ENCODE results near the gene GFRA4.

Gene GFRA4

DNA sequence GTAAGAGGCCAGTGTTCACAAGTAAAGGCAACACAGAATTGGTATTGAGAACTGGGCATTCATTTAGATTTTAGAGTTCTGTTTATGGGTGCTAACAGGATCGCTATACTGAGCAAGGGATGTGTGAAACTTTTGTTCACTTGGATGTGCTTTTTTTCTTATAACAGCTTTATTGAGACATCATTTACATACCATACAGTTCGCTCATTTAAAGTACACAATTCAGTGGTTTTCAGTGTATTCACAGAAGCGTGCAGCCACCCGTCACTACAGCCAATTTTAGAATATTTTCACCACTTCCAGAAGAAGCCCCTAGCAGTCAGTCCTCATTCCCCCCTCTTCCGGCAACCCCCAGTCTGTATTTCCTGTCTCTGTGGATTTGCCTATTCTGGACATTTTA, 48.7 kb downstream of the GFRA4 start:
- DNase-seq, result no peak

DNA sequence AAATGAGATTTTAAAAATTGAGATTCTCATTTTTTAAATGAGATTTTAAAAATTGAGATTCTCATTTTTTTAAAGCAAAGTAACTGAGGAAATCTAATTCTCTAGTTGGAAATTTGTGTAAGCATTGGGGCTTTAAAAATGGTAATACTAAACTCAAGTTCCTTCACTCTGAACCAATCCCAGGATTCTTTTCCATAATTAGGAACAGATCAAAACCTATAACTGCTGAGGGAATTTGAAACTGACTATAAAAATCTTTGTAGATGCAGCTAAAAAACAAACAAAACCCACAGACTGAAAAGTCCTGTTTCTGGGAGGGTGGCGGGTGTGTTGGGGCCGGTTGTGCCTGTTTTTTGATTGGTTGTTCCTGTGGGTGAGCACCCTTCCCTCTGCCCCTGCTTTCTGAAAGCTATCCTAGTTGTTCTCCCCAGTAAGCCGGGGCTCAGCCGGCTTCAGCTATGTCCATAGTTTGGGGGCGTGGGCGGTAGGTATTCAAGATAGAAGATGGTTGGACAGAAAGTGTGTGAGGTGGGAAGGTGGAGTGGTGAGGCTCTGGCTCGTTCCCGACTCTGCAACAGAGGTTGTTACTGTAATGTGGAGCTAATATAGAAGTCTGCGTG, 49.3 kb downstream of the GFRA4 start:
- no peak for DNase-seq

DNA sequence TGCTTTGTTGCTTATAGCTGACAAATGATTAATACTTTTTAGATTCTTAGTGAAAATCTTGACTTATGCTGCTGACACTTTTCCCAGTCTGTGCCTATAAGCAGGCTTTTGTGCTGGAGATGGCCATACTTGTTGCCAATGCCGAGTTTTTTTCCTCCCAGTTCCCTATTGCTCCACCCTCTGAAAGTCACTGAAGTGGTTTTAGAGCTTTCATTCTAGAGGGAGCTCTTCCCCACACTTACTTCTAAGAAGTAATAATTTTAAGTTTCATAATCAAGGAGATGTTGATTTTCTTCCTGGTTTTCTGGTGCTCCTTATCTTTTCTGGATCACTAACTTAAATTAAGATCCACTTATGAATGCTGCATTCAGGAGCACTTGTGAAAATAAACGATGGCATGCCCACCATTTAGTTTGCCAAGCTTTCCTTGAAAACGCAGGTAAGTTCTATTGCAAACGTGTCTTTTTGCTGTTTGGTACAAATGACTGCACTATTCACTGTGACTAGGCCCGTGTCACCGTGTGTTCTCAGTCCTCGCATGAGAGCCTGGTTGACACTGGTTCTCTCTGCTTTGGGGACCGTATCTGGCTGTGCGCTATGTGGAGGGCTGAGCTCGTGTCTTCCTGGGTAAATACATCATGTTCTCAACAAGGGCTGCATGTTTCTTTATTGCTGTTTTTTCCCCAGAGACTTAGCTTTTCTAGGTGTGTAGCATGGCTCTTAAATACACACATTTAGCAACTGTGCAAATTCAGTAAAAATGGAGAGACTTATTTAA, 50.2 kb downstream of the GFRA4 start:
- DNase-seq, result no peak

DNA sequence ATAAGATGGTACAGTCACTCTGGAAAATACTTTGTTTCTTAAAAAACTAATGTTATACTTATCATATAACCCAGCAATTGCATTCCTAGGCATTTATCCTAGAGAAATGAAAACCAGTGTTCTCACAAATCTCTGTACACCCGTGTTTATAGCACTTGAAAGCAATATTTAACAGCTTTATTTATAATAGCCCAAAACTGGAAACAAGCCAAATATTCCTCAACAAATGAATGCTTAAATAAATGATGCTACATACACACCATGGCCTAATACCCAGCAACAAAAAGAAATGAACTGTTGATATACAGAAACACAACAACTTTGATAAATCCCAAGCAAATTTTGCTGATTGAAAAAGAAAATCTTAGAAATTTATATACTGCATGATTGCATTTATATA, 51.3 kb downstream of the GFRA4 start:
- DNase-seq, result no peak
